H1 (cell line): ENCODE measurements around the gene SNCAIP. TPM values are rescaled to one million over a fixed set of nuclear protein-coding genes. Genes with fewer than 3 reads are reported as not detected.
A peak's percentile ranks its signal among the peaks of the same experiment; 100 is the strongest.

Source experiments
- CTCF ChIA-PET: fragments of 300-600 bp; sonication (Branson Sonifier 250); formaldehyde crosslinking; loops from one replicate; lab custom pipeline; 2021; ENCODE audit not compliant: partially characterized antibody; lab: Charles Lee
- POLR2A ChIA-PET: fragments of 300-600 bp; sonication (Branson Sonifier 250); formaldehyde crosslinking; loops from one replicate; lab custom pipeline; 2021; ENCODE audit warnings: inconsistent platforms; ENCODE audit not compliant: partially characterized antibody; lab: Charles Lee
- DNase-seq, 2 experiments: peaks; one replicate each; pipeline versions ENCODE4 v3.0.0 to v3.0.0-alpha.2; 2010 to 2022; ENCODE audit warnings: low spot score in 2 of 2, low read depth in 1 of 2, mixed read lengths in 1 of 2
- FAIRE-seq: peaks from 2 replicates; lab custom pipeline; 2011; peaks lifted over from hg19 to GRCh38; lab: Jason Lieb, UNC
- H2AFZ ChIP-seq: 2 replicates; pipeline ENCODE4 v1.8.1; 2012; ENCODE audit warnings: low read length, inconsistent platforms
- H2AK5ac ChIP-seq: 2 replicates; pipeline ENCODE4 v1.6.1; 2013; ENCODE audit warnings: low read depth, low read length
- H2BK120ac ChIP-seq: replicated peaks from 2 replicates; pipeline ENCODE3; 2013; ENCODE audit warnings: low read depth, low read length, inconsistent platforms
- H2BK12ac ChIP-seq: 2 replicates; pipeline ENCODE4 v1.6.1; 2013; ENCODE audit warnings: low read depth, low read length
- H2BK15ac ChIP-seq: 2 replicates; pipeline ENCODE4 v1.6.1; 2013; ENCODE audit warnings: low read length
- H2BK20ac ChIP-seq: 2 replicates; pipeline ENCODE4 v1.6.1; 2013; ENCODE audit warnings: low read length
- H2BK5ac ChIP-seq: 2 replicates; pipeline ENCODE4 v1.6.1; 2013; ENCODE audit warnings: low read depth, low read length
- H3K14ac ChIP-seq: 2 replicates; pipeline ENCODE4 v1.6.1; 2013; ENCODE audit warnings: inconsistent platforms; ENCODE audit not compliant: insufficient read length
- H3K18ac ChIP-seq: 2 replicates; pipeline ENCODE4 v1.6.1; 2013; ENCODE audit warnings: low read length; ENCODE audit errors: extremely low read depth
- H3K23ac ChIP-seq: 2 replicates; pipeline ENCODE4 v1.6.1; 2013; ENCODE audit warnings: inconsistent platforms; ENCODE audit not compliant: insufficient read length
- H3K23me2 ChIP-seq: 2 replicates; pipeline ENCODE4 v1.6.1; 2013; ENCODE audit warnings: low read depth, low read length
- H3K27ac ChIP-seq: 2 replicates; pipeline ENCODE4 v1.6.1; 2011; ENCODE audit warnings: low read depth, low read length, inconsistent platforms
- H3K27me3 ChIP-seq, 4 experiments: replicated peaks in 1 of 4; 1 replicate in 1 of 4; 2 replicates in 3 of 4; pipeline versions ENCODE4 v1.6.1 to v1.8.1; 2011 to 2013; ENCODE audit warnings: low read length in 3 of 4, mild to moderate bottlenecking in 3 of 4, inconsistent platforms in 2 of 4, mixed read lengths in 2 of 4, moderate library complexity in 1 of 4; ENCODE audit not compliant: control insufficient read depth in 3 of 4, insufficient read depth in 3 of 4; ENCODE audit errors: extremely low read depth in 1 of 4
- H3K36me3 ChIP-seq, 4 experiments: 2 replicates each; pipeline versions ENCODE4 v1.6.1 to v1.8.1; 2011 to 2013; ENCODE audit warnings: mild to moderate bottlenecking in 4 of 4, low read length in 3 of 4, moderate library complexity in 2 of 4, control low read depth in 1 of 4, inconsistent platforms in 1 of 4; ENCODE audit not compliant: insufficient read depth in 4 of 4, control insufficient read depth in 2 of 4
- H3K4ac ChIP-seq: replicated peaks from 2 replicates; pipeline ENCODE3; 2013; ENCODE audit warnings: low read length, low read depth, mixed read lengths, inconsistent platforms; ENCODE audit not compliant: insufficient read length
- H3K4me1 ChIP-seq, 4 experiments: replicated peaks in 1 of 4; 1 replicate in 1 of 4; 2 replicates in 3 of 4; pipeline versions ENCODE4 v1.6.1 to v1.8.1; 2011 to 2013; ENCODE audit warnings: low read length in 3 of 4, inconsistent platforms in 2 of 4, mixed read lengths in 1 of 4; ENCODE audit not compliant: insufficient read depth in 4 of 4, control insufficient read depth in 3 of 4
- H3K4me2 ChIP-seq, 2 experiments: 2 replicates each; pipeline versions ENCODE4 v1.6.1 to v1.8.1; 2011 to 2013; ENCODE audit warnings: low read depth in 2 of 2, low read length in 2 of 2, control low read depth in 1 of 2, inconsistent platforms in 1 of 2, mild to moderate bottlenecking in 1 of 2; ENCODE audit not compliant: insufficient read depth in 1 of 2
- H3K4me3 ChIP-seq, 4 experiments: fragments of 200-600, 300-600 bp in 1 of 4; sonication (generic), shearing (Covaris generic), sonication (Bioruptor Twin) in 1 of 4; 2 replicates each; pipeline versions ENCODE4 v1.5.1 to v1.8.1; 2011 to 2016; ENCODE audit warnings: low read length in 4 of 4, low read depth in 3 of 4, control low read depth in 2 of 4, inconsistent platforms in 2 of 4, mild to moderate bottlenecking in 2 of 4, mixed read lengths in 1 of 4, moderate library complexity in 1 of 4; ENCODE audit not compliant: insufficient read depth in 2 of 4; ENCODE audit errors: extremely low read depth in 1 of 4
- H3K56ac ChIP-seq: replicated peaks from 2 replicates; pipeline ENCODE3; 2013; ENCODE audit warnings: low read depth, mild to moderate bottlenecking, mixed read lengths, low read length, inconsistent platforms; ENCODE audit not compliant: insufficient read length
- H3K79me1 ChIP-seq: 2 replicates; pipeline ENCODE4 v1.6.1; 2013; ENCODE audit warnings: low read depth, low read length, control low read depth
- H3K79me2 ChIP-seq, 2 experiments: 2 replicates each; pipeline versions ENCODE4 v1.6.1 to v1.8.1; 2012 to 2013; ENCODE audit warnings: low read length in 2 of 2, mild to moderate bottlenecking in 2 of 2, inconsistent platforms in 1 of 2; ENCODE audit not compliant: insufficient read depth in 2 of 2, control insufficient read depth in 1 of 2
- H3K9ac ChIP-seq, 4 experiments: replicated peaks in 1 of 4; 1 replicate in 1 of 4; 2 replicates in 3 of 4; pipeline versions ENCODE4 v1.6.1 to v1.8.1; 2011 to 2013; ENCODE audit warnings: low read depth in 3 of 4, low read length in 3 of 4, control low read depth in 2 of 4, mild to moderate bottlenecking in 2 of 4, moderate library complexity in 2 of 4, inconsistent platforms in 1 of 4; ENCODE audit errors: extremely low read depth in 1 of 4
- H3K9me3 ChIP-seq, 2 experiments: 2 replicates each; pipeline versions ENCODE4 v1.6.1 to v1.8.1; 2012 to 2013; ENCODE audit warnings: mild to moderate bottlenecking in 2 of 2, moderate library complexity in 2 of 2, control low read depth in 1 of 2, inconsistent platforms in 1 of 2, low read depth in 1 of 2, low read length in 1 of 2, mixed read lengths in 1 of 2; ENCODE audit not compliant: insufficient read depth in 2 of 2
- H4K20me1 ChIP-seq, 2 experiments: replicated peaks in 1 of 2; 2 replicates each; pipeline versions ENCODE3 to v1.8.1; 2011 to 2013; ENCODE audit warnings: inconsistent platforms in 2 of 2, low read length in 2 of 2, mild to moderate bottlenecking in 1 of 2; ENCODE audit not compliant: insufficient read depth in 2 of 2, control insufficient read depth in 1 of 2
- H4K5ac ChIP-seq: 2 replicates; pipeline ENCODE4 v1.6.1; 2013; ENCODE audit warnings: low read length, low read depth, mixed read lengths, inconsistent platforms; ENCODE audit not compliant: insufficient read length
- H4K8ac ChIP-seq: 2 replicates; pipeline ENCODE4 v1.8.0; 2013; ENCODE audit warnings: mild to moderate bottlenecking, moderate library complexity, low read length, inconsistent platforms; ENCODE audit not compliant: insufficient read depth; ENCODE audit errors: extremely low read depth
- H4K91ac ChIP-seq: replicated peaks from 2 replicates; pipeline ENCODE3; 2013; ENCODE audit warnings: low read length, mixed read lengths, inconsistent platforms; ENCODE audit not compliant: insufficient read length
- ASH2L ChIP-seq: fragments of 200-600, 300-600 bp; sonication (generic); IDR thresholded peaks from one replicate; pipeline ENCODE4 v1.7.1; 2017; ENCODE audit warnings: low read length
- CBX8 ChIP-seq: fragments of 300-800, 300-1000 bp; sonication (generic); IDR thresholded peaks from 2 replicates; pipeline ENCODE4 v1.7.1; 2016; ENCODE audit warnings: low read depth, low read length, borderline replicate concordance
- CEBPB ChIP-seq: IDR thresholded peaks from 2 replicates; pipeline ENCODE4 v1.6.1; 2012; ENCODE audit warnings: low read depth, low read length
- EP300 ChIP-seq, 2 experiments: IDR thresholded peaks; 1 replicate in 1 of 2; 2 replicates in 1 of 2; pipeline ENCODE4 v1.6.1; 2011 to 2012; ENCODE audit warnings: low read depth in 2 of 2, low read length in 2 of 2, mild to moderate bottlenecking in 2 of 2, borderline replicate concordance in 1 of 2, inconsistent platforms in 1 of 2, moderate library complexity in 1 of 2
- FOSL1 ChIP-seq: IDR thresholded peaks from 2 replicates; pipeline ENCODE4 v1.6.1; 2011; ENCODE audit warnings: mild to moderate bottlenecking, low read depth, low read length, moderate library complexity; ENCODE audit not compliant: insufficient read depth
- SP1 ChIP-seq: IDR thresholded peaks from 2 replicates; pipeline ENCODE4 v1.6.1; 2011; ENCODE audit warnings: low read depth, low read length
- YY1 ChIP-seq: IDR thresholded peaks from 2 replicates; pipeline ENCODE4 v1.6.1; 2011; ENCODE audit warnings: low read depth, mild to moderate bottlenecking, low read length
- WGBS, 2 experiments: shearing (Covaris generic) in 1 of 2; methylation state at CpG; one replicate each; pipeline versions ENCODE4 v1.1.6 to v1.1.7; 2013 to 2015; ENCODE audit warnings: low lambda C conversion rate in 2 of 2, mixed read lengths in 2 of 2, inconsistent platforms in 1 of 2, low coverage in 1 of 2, missing lambda C conversion rate in 1 of 2; ENCODE audit not compliant: insufficient replicate concordance in 2 of 2, insufficient coverage in 1 of 2, insufficient read length in 1 of 2; ENCODE audit errors: extremely low coverage in 1 of 2, missing lambda C conversion rate in 1 of 2; 5-methylcytosine and 5-hydroxymethylcytosine counted together
- polyA plus RNA-seq, 7 experiments: library from polyadenylated mRNA; depleted of rRNA in 3 of 7; stranded (reverse) in 5 of 7; unstranded in 2 of 7; fragments of >200 nt in 5 of 7; fragments of 200-250 nt in 2 of 7; gene quantifications; 1 replicate in 5 of 7; 2 replicates in 1 of 7; 4 replicates in 1 of 7; pipeline versions ENCODE4 v1.2.1 to v1.2.3, GENCODE V29; 2011 to 2013; ENCODE audit warnings: missing spikeins in 2 of 7, mixed read lengths in 2 of 7
- total RNA-seq: library from RNA; stranded (reverse); fragmentation: NEBNext Ultra II Directional; extraction: Animal tissue kit (Norgen Biotek cat#: 25700); gene quantifications from 2 replicates; pipeline ENCODE4 v1.2.1, GENCODE V29; 2021

Gene SNCAIP
- total and polyA plus RNA-seq, 2 of the 8 experiments (the other 6 are each of a cell fraction or from before 2014, with no cell fraction given), result 3.9 to 9.0 TPM

DNA sequence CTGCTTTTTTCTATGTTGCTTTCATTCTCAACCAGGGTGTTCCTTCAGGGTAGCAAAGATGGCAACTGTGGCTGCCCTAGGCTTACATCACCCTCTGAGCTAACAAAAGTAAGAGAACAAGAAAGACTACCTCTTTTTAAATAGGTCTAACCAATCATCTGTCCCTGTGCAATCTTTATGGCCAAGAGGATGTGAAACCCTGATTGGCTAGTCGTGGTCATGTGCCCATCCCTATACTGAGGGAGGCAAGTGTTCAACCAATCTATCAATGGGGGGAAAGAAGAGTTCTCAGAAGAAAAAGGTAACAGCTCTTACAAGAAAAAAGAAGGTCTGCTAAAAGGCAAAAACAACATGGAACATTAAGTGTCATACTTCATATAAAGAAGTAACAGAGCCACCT, 11.7 kb upstream of the SNCAIP start:
- FAIRE-seq (no peak), DNase-seq (no peak)
- H2BK12ac ChIP-seq, result no peak overlapping the region
- 0 out of 2 replicates have a peak overlapping the region, but pooled peaks have one; percentile 21 for H2AFZ ChIP-seq
- no peak overlapping the region for H2BK5ac ChIP-seq
- H4K5ac ChIP-seq, result no peak overlapping the region
- no peak overlapping the region for H4K91ac ChIP-seq
- no peaks in the 10 kb centered on the region for H4K20me1 ChIP-seq
- H3K4me2 ChIP-seq, result no peak overlapping the region
- no peaks in the 10 kb centered on the region for H3K36me3 ChIP-seq
- no peaks in the 10 kb centered on the region; a peak in 1 of 7 replicates for H3K27me3 ChIP-seq
- H3K23ac ChIP-seq, result no peak overlapping the region
- H2BK20ac ChIP-seq, result no peak overlapping the region
- no peaks in the 10 kb centered on the region for H3K23me2 ChIP-seq
- no peaks in the 10 kb centered on the region for H3K79me1 ChIP-seq
- POLR2A ChIA-PET, result no interaction called here
- H3K4me1 ChIP-seq, result peaks cover 0 to 5% (median 2%) of the 10 kb centered on the region in 4 experiments; a peak in 2 of 7 replicates
- H3K18ac ChIP-seq, result no peak overlapping the region
- H4K8ac ChIP-seq, result no peak overlapping the region
- TF ChIP-seq CBX8, result no peak
- TF ChIP-seq CEBPB, result no peak
- TF ChIP-seq SP1, result no peak
- no peak for TF ChIP-seq EP300 (IDR thresholded peaks at IDR 0.05; ENCODE audit: borderline replicate concordance in 1 of 2, low read depth in 2 of 2, low read length in 2 of 2)
- no peak for TF ChIP-seq FOSL1
- TF ChIP-seq ASH2L, result no peak
- no peak for TF ChIP-seq YY1
- no peaks in the 10 kb centered on the region for H3K9me3 ChIP-seq
- no peak overlapping the region for H3K56ac ChIP-seq
- H3K4ac ChIP-seq, result no peak overlapping the region
- no peak overlapping the region for H2AK5ac ChIP-seq
- H2BK120ac ChIP-seq, result no peak overlapping the region
- no peak overlapping the region for H2BK15ac ChIP-seq
- no peak overlapping the region for H3K4me3 ChIP-seq
- H3K14ac ChIP-seq, result no peak overlapping the region
- H3K9ac ChIP-seq, result no peak overlapping the region
- CTCF ChIA-PET, result no interaction called here
- H3K79me2 ChIP-seq, result no peaks in the 10 kb centered on the region
- H3K27ac ChIP-seq, result no peak overlapping the region
- 77% methylated on average over 1 of the region's 1 CpG; no CpG with 5 or more reads in 1 of the 2 experiments for WGBS, 2 experiments
